Trophoblast cell (in vitro differentiated cells and primary cell): ENCODE data around the gene KRT20.
A peak's percentile ranks its signal among the peaks of the same experiment; 100 is the strongest.

ENCODE experiments used
- DNase-seq, 2 donors: peaks; one replicate each; pipeline ENCODE4 v3.0.0-alpha.2; 2016
- H2AFZ ChIP-seq: 2 replicates; pipeline ENCODE4 v1.6.1; 2013; ENCODE audit warnings: low read length, moderate library complexity, mild to moderate bottlenecking; ENCODE audit not compliant: insufficient read depth, poor library complexity
- H2AK5ac ChIP-seq: 2 replicates; pipeline ENCODE4 v1.6.1; 2013; ENCODE audit warnings: mild to moderate bottlenecking, low read length
- H2BK120ac ChIP-seq: 2 replicates; pipeline ENCODE4 v1.6.1; 2013; ENCODE audit warnings: low read length, mild to moderate bottlenecking, moderate library complexity; ENCODE audit not compliant: insufficient read depth, poor library complexity
- H2BK12ac ChIP-seq: 2 replicates; pipeline ENCODE4 v1.6.1; 2013; ENCODE audit warnings: mild to moderate bottlenecking, low read length, moderate library complexity
- H2BK5ac ChIP-seq: 2 replicates; pipeline ENCODE4 v1.6.1; 2013; ENCODE audit warnings: low read length, low read depth, moderate library complexity, mild to moderate bottlenecking; ENCODE audit not compliant: poor library complexity
- H3K14ac ChIP-seq: 2 replicates; pipeline ENCODE4 v1.6.1; 2013; ENCODE audit warnings: mild to moderate bottlenecking, low read length
- H3K18ac ChIP-seq: 2 replicates; pipeline ENCODE4 v1.6.1; 2013; ENCODE audit warnings: mild to moderate bottlenecking, low read length
- H3K23ac ChIP-seq: 2 replicates; pipeline ENCODE4 v1.6.1; 2013; ENCODE audit warnings: low read length
- H3K27ac ChIP-seq: 2 replicates; pipeline ENCODE4 v1.5.1; 2013; ENCODE audit warnings: low read depth, mild to moderate bottlenecking, inconsistent platforms, low read length, moderate library complexity
- H3K27me3 ChIP-seq: 2 replicates; pipeline ENCODE4 v1.6.1; 2013; ENCODE audit warnings: inconsistent platforms, mild to moderate bottlenecking, low read length, moderate library complexity; ENCODE audit not compliant: insufficient read depth
- H3K36me3 ChIP-seq, 2 experiments: 1 replicate in 1 of 2; 2 replicates in 1 of 2; pipeline ENCODE4 v1.6.1; 2013; ENCODE audit warnings: low read length in 2 of 2, mild to moderate bottlenecking in 2 of 2, moderate library complexity in 1 of 2; ENCODE audit not compliant: insufficient read depth in 2 of 2, control insufficient read depth in 1 of 2
- H3K4ac ChIP-seq: 2 replicates; pipeline ENCODE4 v1.6.1; 2013; ENCODE audit warnings: low read depth, mild to moderate bottlenecking, low read length, moderate library complexity
- H3K4me1 ChIP-seq, 2 experiments: 1 replicate in 1 of 2; 2 replicates in 1 of 2; pipeline ENCODE4 v1.6.1; 2013; ENCODE audit warnings: low read length in 2 of 2, mild to moderate bottlenecking in 2 of 2, moderate library complexity in 1 of 2; ENCODE audit not compliant: insufficient read depth in 2 of 2, control insufficient read depth in 1 of 2
- H3K4me2 ChIP-seq: 2 replicates; pipeline ENCODE4 v1.6.1; 2013; ENCODE audit warnings: inconsistent platforms, mild to moderate bottlenecking, low read length, moderate library complexity
- H3K4me3 ChIP-seq: 2 replicates; pipeline ENCODE4 v1.5.1; 2013; ENCODE audit warnings: mild to moderate bottlenecking, low read depth, low read length, inconsistent platforms
- H3K79me1 ChIP-seq: one replicate; pipeline ENCODE4 v1.6.1; 2013; ENCODE audit warnings: low read length
- H3K79me2 ChIP-seq: 2 replicates; pipeline ENCODE4 v1.6.1; 2013; ENCODE audit warnings: low read length, mild to moderate bottlenecking; ENCODE audit not compliant: control insufficient read depth, insufficient read depth, poor library complexity
- H3K9ac ChIP-seq: 2 replicates; pipeline ENCODE4 v1.6.1; 2013; ENCODE audit warnings: mild to moderate bottlenecking, low read length
- H3K9me3 ChIP-seq: 2 replicates; pipeline ENCODE4 v1.6.1; 2013; ENCODE audit warnings: low read depth, mild to moderate bottlenecking, control low read depth, inconsistent platforms, low read length; ENCODE audit not compliant: insufficient read depth
- H4K12ac ChIP-seq: 2 replicates; pipeline ENCODE4 v1.6.1; 2013; ENCODE audit warnings: low read depth, mild to moderate bottlenecking, low read length, moderate library complexity
- H4K8ac ChIP-seq: 2 replicates; pipeline ENCODE4 v1.6.1; 2013; ENCODE audit warnings: low read depth, mild to moderate bottlenecking, low read length, moderate library complexity
- H4K91ac ChIP-seq: one replicate; pipeline ENCODE4 v1.6.1; 2013; ENCODE audit warnings: low read depth, mild to moderate bottlenecking, low read length, moderate library complexity
- WGBS: extraction: QIAGEN DNeasy Blood & Tissue Kit; methylation state at CpG from one replicate; pipeline ENCODE4 v1.1.7; 2013; ENCODE audit warnings: missing lambda C conversion rate; ENCODE audit not compliant: insufficient read length, insufficient coverage; ENCODE audit errors: extremely low coverage; 5-methylcytosine and 5-hydroxymethylcytosine counted together

Gene KRT20

DNA sequence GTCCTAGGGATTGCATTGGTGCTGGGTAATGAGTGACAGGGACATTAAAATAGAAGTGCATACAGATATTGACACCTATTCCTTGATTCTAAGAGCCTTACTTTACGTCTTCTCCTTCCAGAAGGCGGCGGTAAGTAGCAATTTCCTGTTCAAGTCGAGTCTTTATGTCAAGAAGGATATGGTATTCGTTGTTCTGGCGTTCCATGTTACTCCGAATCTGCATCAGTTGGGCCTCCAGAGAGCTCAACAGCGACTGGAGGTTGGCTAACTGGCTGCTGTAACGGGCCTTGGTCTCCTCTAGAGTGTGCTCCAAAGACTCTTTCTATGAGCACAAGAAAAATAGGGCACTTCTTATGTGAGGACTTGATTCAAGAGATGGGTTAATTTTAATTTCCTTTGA is 7.0 kb downstream of the KRT20 start:
- Histone ChIP-seq H3K18ac (no peak overlapping the region), H3K27ac (no peak overlapping the region), H3K79me2 (no peaks in the 10 kb centered on the region), H2BK12ac (no peak overlapping the region), H2BK120ac (no peak overlapping the region), H3K36me3 (no peaks in the 10 kb centered on the region), H2AK5ac (no peak overlapping the region), H3K9me3 (no peaks in the 10 kb centered on the region), H4K12ac (no peak overlapping the region), H2AFZ (no peak overlapping the region), H4K8ac (no peak overlapping the region), H3K79me1 (no peaks in the 10 kb centered on the region), H3K4me3 (no peak overlapping the region), H3K4me2 (no peak overlapping the region), H3K9ac (no peak overlapping the region), H3K27me3 (no peaks in the 10 kb centered on the region), H3K4ac (no peak overlapping the region), H3K4me1 (no peaks in the 10 kb centered on the region), H4K91ac (no peak overlapping the region), H3K23ac (no peak overlapping the region), H2BK5ac (no peak overlapping the region), H3K14ac (no peak overlapping the region)
- no peak for DNase-seq
- no CpG with 5 or more reads among the region's 9 CpGs for WGBS

DNA sequence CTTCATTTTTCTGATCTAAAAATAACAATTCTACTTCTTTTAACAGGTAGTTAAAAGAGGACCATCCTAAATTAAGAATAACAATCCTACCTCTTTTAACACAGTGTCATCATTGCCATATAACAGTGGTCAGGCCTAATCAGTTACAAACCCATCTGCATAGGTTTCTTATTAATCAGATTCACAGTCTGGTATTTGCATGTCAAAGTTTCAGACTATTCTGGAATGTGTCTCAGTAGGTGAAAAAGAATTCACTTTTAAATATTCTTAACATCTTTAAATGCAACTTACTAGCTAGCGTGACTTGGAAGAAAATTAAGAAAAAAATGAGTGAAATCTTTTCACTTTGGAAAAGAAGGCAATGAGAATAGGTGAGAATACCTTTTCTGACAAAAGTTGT is 11.2 kb downstream of the KRT20 start:
- Histone ChIP-seq H3K23ac (no peak overlapping the region), H3K9ac (no peak overlapping the region), H4K8ac (no peak overlapping the region), H3K14ac (no peak overlapping the region), H3K79me2 (no peaks in the 10 kb centered on the region), H3K4me1 (no peaks in the 10 kb centered on the region), H3K27me3 (no peaks in the 10 kb centered on the region), H3K36me3 (no peaks in the 10 kb centered on the region), H2BK12ac (no peak overlapping the region), H4K12ac (no peak overlapping the region), H2BK120ac (no peak overlapping the region), H2AK5ac (no peak overlapping the region), H2AFZ (no peak overlapping the region), H3K9me3 (no peaks in the 10 kb centered on the region), H3K4ac (no peak overlapping the region), H2BK5ac (no peak overlapping the region), H3K4me3 (no peak overlapping the region), H3K4me2 (no peak overlapping the region), H4K91ac (no peak overlapping the region), H3K79me1 (no peaks in the 10 kb centered on the region), H3K27ac (no peak overlapping the region), H3K18ac (no peak overlapping the region)
- WGBS, result no CpG with 5 or more reads among the region's 1 CpG
- DNase-seq, result peak in 1 of 2 donors; percentile 53

DNA sequence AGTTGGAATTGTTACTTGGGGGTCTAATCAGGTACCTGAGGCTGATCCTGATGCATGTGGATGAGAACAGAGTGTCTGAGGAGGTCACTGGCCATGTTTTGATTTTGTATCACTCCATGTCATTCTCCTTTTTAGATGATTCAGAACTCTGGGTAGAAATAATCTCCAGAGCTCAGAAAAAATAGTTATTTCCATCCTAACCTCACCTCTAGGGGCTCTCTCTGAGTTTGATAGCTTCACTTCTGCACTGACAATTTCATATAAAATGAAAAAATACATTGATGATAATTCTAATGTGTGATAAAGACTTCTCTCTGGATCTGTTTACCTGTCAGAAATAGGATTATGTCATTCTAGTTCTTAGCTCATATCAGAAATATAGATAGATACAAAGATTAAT is 11.8 kb downstream of the KRT20 start:
- no peaks in the 10 kb centered on the region for H3K27me3 ChIP-seq
- H3K23ac ChIP-seq, result no peak overlapping the region
- H4K8ac ChIP-seq, result no peak overlapping the region
- H3K4me3 ChIP-seq, result no peak overlapping the region
- H2AFZ ChIP-seq, result no peak overlapping the region
- no peaks in the 10 kb centered on the region for H3K36me3 ChIP-seq
- H2BK120ac ChIP-seq, result no peak overlapping the region
- H2BK12ac ChIP-seq, result no peak overlapping the region
- no peak overlapping the region for H3K4ac ChIP-seq
- no peaks in the 10 kb centered on the region for H3K79me2 ChIP-seq
- H4K12ac ChIP-seq, result no peak overlapping the region
- H3K4me1 ChIP-seq, result no peaks in the 10 kb centered on the region
- no peak overlapping the region for H2BK5ac ChIP-seq
- H3K9ac ChIP-seq, result no peak overlapping the region
- no peak overlapping the region for H3K4me2 ChIP-seq
- H2AK5ac ChIP-seq, result no peak overlapping the region
- DNase-seq, result no peak
- no peak overlapping the region for H3K14ac ChIP-seq
- no peak overlapping the region for H3K18ac ChIP-seq
- H3K9me3 ChIP-seq, result no peaks in the 10 kb centered on the region
- no peak overlapping the region for H3K27ac ChIP-seq
- H3K79me1 ChIP-seq, result no peaks in the 10 kb centered on the region
- no peak overlapping the region for H4K91ac ChIP-seq

DNA sequence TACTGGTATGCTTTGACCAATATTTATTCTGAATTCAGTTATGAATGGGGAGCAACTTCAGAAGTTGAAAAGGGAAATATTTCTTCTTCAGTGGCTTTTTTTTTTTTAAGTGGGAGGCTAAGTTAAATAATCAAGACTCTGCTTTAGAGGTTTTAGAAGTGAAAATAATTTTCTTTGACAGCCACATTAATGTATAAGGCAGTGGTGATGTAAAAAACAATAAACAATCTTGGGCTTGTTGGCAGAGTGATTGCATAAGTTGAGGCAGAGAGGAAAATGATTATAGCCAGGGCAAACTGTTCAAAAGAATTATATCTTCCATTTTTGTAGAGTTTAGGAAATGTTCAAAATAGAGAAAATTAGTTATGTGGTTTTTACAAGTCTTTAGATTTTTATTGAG is 12.6 kb downstream of the KRT20 start:
- DNase-seq, result no peak
- Histone ChIP-seq H2BK5ac (no peak overlapping the region), H3K4me3 (no peak overlapping the region), H3K9ac (no peak overlapping the region), H3K79me2 (no peaks in the 10 kb centered on the region), H3K27ac (no peak overlapping the region), H3K79me1 (no peaks in the 10 kb centered on the region), H2BK120ac (no peak overlapping the region), H4K91ac (no peak overlapping the region), H4K12ac (no peak overlapping the region), H3K4me2 (no peak overlapping the region), H3K4me1 (no peaks in the 10 kb centered on the region), H3K14ac (no peak overlapping the region), H3K36me3 (no peaks in the 10 kb centered on the region), H2BK12ac (no peak overlapping the region), H3K4ac (no peak overlapping the region), H3K27me3 (no peaks in the 10 kb centered on the region), H2AK5ac (no peak overlapping the region), H4K8ac (no peak overlapping the region), H3K9me3 (no peaks in the 10 kb centered on the region), H2AFZ (no peak overlapping the region), H3K18ac (no peak overlapping the region), H3K23ac (no peak overlapping the region)

DNA sequence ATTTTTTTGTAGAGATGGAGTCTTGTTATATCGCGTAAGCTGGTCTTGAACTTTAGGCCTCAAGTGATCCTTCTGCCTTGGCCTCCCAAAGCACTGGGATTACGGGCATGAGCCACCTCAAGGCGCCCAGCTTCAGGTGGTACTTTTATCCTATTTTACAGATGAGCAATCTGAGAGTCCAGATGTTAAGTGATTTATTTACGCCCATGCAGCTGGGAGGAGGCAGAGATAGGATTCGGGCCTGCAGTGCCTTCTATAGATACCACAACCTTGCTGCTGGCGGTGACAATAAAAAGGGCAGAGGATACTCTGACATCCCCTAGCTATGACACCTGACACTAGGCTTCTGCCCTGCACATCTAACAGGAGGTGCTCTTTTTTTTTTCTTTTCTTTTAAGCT is 13.7 kb downstream of the KRT20 start:
- Histone ChIP-seq H4K91ac (no peak overlapping the region), H3K23ac (no peak overlapping the region), H3K18ac (no peak overlapping the region), H2BK120ac (no peak overlapping the region), H3K27ac (no peak overlapping the region), H3K4me3 (no peak overlapping the region), H3K36me3 (no peaks in the 10 kb centered on the region), H3K27me3 (no peaks in the 10 kb centered on the region), H2AK5ac (no peak overlapping the region), H3K4me2 (no peak overlapping the region), H3K79me1 (no peaks in the 10 kb centered on the region), H3K79me2 (no peaks in the 10 kb centered on the region), H3K4ac (no peak overlapping the region), H3K9ac (no peak overlapping the region), H2AFZ (no peak overlapping the region), H3K9me3 (no peaks in the 10 kb centered on the region), H4K8ac (no peak overlapping the region), H2BK5ac (no peak overlapping the region), H3K14ac (no peak overlapping the region), H3K4me1 (no peaks in the 10 kb centered on the region), H2BK12ac (no peak overlapping the region), H4K12ac (no peak overlapping the region)
- WGBS, result no CpG with 5 or more reads among the region's 7 CpGs
- DNase-seq, result no peak
